ENCODE results near the gene DHX35.

Gene DHX35

DNA sequence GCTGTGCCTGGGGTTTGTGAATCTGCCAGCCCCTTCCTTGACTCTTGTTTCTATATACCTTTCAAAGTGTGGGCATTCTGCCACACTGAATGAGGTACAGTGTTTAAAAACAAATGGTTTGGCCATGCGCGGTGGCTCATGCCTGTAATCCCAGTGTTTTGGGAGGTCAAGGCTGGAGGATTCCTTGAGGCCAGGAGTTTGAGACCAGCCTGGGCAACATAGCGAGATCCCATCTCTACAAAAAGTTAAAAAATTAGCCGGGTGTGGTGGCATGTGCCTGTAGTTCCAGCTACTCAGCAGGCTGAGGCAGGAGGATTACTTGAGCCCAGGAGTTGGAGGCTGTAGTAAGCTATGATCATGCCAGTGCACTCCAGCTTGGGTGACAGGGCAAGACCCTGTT lies 30.2 kb upstream of the DHX35 start:
- no peak for DNase-seq (ENCODE audit: low spot score)
- in situ Hi-C loops (cut with MboI; ENCODE audit: low pct_unique_long_range_greater_than_20kb, low sequenced_read_pairs, unreplicated experiment), result no loop called here
- TF ChIP-seq, protein P1, sequence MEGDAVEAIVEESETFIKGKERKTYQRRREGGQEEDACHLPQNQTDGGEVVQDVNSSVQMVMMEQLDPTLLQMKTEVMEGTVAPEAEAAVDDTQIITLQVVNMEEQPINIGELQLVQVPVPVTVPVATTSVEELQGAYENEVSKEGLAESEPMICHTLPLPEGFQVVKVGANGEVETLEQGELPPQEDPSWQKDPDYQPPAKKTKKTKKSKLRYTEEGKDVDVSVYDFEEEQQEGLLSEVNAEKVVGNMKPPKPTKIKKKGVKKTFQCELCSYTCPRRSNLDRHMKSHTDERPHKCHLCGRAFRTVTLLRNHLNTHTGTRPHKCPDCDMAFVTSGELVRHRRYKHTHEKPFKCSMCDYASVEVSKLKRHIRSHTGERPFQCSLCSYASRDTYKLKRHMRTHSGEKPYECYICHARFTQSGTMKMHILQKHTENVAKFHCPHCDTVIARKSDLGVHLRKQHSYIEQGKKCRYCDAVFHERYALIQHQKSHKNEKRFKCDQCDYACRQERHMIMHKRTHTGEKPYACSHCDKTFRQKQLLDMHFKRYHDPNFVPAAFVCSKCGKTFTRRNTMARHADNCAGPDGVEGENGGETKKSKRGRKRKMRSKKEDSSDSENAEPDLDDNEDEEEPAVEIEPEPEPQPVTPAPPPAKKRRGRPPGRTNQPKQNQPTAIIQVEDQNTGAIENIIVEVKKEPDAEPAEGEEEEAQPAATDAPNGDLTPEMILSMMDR (IDR thresholded peaks at IDR 0.05; ENCODE audit: extremely low read depth, insufficient read depth, missing control alignments), result no peak

DNA sequence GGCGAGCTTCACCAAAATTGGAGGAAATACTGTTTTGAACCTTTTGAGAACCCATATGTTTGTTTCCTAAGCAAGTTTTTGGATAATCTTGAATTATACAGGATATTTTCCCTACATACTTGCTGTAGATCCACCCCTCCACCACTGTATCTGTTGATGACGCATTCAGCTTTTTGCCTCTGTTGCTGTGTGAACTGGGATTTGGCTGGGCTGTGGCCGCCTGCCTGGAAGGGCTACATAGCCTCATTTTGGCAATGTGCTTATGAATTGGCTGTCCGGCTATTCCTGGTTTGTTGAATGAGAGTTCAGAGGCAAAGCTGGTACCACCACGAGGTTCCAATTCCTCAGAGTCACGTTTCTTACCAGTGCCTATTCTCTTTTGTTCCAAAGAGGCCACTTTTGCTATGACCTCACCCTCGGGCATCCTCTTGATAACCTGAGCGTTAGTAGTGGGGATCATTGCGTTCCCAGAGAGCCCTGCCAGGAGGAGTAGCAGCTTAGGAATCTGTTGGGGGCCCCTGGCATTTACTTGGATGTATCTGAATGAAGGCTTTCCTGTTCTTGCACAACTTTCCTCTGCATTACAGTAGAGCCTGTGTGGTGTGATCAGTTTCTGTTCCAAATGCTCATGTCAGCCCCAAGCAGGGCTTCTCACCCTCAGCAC lies 29.6 kb upstream of the DHX35 start:
- TF ChIP-seq, protein P1 (IDR thresholded peaks at IDR 0.05; ENCODE audit: extremely low read depth, insufficient read depth, missing control alignments), result no peak
- in situ Hi-C loops (cut with MboI; ENCODE audit: low pct_unique_long_range_greater_than_20kb, low sequenced_read_pairs, unreplicated experiment), result no loop called here
- no peak for DNase-seq (ENCODE audit: low spot score)

DNA sequence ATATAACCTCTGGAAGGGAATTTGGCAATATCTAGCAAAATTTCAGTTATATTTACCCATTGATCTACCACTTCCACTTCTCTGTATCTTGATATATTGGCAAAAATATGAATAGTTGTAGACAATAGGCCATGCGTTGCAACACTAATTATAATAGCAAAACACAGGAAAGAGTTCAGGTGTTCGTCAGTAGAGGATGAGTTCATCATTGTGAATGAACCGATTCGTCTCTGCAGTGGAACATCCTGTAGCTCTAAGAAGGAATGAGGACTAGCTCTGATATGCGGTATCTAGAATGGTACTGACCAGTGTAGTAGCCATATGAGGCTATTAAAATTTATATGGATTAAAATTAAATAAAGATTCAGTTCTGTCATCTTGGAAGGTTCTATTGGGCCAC lies 27.6 kb upstream of the DHX35 start:
- in situ Hi-C loops (cut with MboI; ENCODE audit: low pct_unique_long_range_greater_than_20kb, low sequenced_read_pairs, unreplicated experiment), result no loop called here
- no peak for DNase-seq (ENCODE audit: low spot score)
- TF ChIP-seq, protein P1 (IDR thresholded peaks at IDR 0.05; ENCODE audit: extremely low read depth, insufficient read depth, missing control alignments), result no peak

DNA sequence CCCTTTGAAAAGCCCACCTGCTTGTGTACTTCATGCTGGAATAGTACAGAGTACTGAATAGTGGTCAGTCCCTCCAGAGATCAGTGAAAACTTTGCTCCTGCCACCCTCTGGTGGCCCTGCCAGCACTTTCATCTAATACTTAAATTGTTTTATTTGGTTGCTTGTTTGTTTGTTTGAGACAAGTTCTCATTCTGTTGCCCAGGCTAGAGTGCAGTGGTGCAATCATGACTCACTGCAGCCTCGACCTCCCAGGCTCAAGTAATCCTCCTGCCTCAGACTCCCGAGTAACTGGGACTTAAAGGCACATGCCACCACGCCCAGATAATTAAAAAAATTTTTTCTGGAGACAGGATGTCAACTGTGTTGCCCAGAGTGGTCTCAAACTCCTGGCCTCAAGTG lies 26.9 kb upstream of the DHX35 start:
- in situ Hi-C loops (cut with MboI; ENCODE audit: low pct_unique_long_range_greater_than_20kb, low sequenced_read_pairs, unreplicated experiment), result no loop called here
- DNase-seq (ENCODE audit: low spot score), result no peak

DNA sequence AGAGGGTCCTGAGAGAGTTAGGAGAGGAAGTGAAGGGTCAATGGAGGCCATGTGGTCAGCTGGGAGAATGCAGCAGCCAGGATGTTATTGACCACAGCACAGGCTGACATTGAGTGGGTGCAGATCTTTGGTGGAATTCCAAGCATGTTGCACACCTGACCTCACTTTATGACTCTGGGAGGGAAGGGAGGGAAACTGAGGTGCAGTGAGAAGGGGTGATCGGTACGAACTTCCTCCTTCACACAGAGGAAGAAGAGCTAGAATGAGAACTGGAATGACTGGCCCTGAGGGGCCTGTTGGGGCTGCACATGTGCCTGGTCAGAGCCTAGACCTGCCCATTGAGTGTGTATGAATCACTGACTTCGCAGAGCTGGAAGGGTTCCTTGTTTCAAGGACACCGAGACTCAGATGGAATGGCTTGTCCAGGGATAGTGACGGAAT lies 26.2 kb upstream of the DHX35 start:
- TF ChIP-seq, protein P1 (IDR thresholded peaks at IDR 0.05; ENCODE audit: extremely low read depth, insufficient read depth, missing control alignments), result no peak
- in situ Hi-C loops (cut with MboI; ENCODE audit: low pct_unique_long_range_greater_than_20kb, low sequenced_read_pairs, unreplicated experiment), result no loop called here

More for the DNA sequence above, 26.9 kb upstream of the DHX35 start:
- TF ChIP-seq, protein P1 (IDR thresholded peaks at IDR 0.05; ENCODE audit: extremely low read depth, insufficient read depth, missing control alignments), result no peak

DNA sequence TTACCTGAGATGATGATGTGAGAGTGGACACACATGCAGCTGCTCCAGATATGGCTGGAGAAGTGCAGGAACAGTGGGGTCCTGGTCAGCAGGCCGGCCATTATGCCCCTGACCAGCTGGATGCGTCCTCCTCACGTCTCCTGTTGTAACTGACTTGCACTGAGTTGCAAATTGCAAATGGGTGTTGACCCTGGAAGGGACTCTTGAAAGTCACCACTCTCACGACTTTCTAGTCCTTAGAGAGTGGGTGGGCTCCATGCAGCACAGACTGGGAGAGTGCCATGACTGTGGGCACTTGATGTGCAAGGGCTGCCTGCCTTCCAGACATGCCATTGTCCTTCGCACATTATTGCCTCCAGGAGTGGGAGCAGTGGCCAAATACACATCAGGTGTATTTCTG lies 25.1 kb upstream of the DHX35 start:
- in situ Hi-C loops (cut with MboI; ENCODE audit: low pct_unique_long_range_greater_than_20kb, low sequenced_read_pairs, unreplicated experiment), result no loop called here
- TF ChIP-seq, protein P1 (IDR thresholded peaks at IDR 0.05; ENCODE audit: extremely low read depth, insufficient read depth, missing control alignments), result no peak
- DNase-seq (ENCODE audit: low spot score), result no peak

More for the DNA sequence above, 26.2 kb upstream of the DHX35 start:
- no peak for DNase-seq (ENCODE audit: low spot score)
